HG03469 (cell line): ENCODE data around the gene PELI1.

Experiments used
- ATAC-seq: cut with Tn5 transposase; IDR thresholded peaks from one replicate; pipeline ENCODE4 v1.9.1; 2021; ENCODE audit warnings: mild to moderate bottlenecking, moderate library complexity, moderate number of reproducible peaks; ENCODE audit not compliant: unreplicated experiment

The PELI1 gene

GRCh38 chr2:64157792-64158191 is 13.6 kb upstream of the PELI1 start:
- ATAC-seq: no peak

GRCh38 chr2:64153811-64154210 is 9.6 kb upstream of the PELI1 start:
- ATAC-seq: no peak

GRCh38 chr2:64151476-64151875 is 7.3 kb upstream of the PELI1 start:
- no peak for ATAC-seq

GRCh38 chr2:64145714-64146113 is 1.5 kb upstream of the PELI1 start:
- ATAC-seq: no peak

- ATAC-seq: no peak
Measured at GRCh38 chr2:64145119-64145518, 899 bp upstream of the PELI1 start.

GRCh38 chr2:64143169-64144056 is 807 bp downstream of the PELI1 start:
- no peak for ATAC-seq

- no peak for ATAC-seq
Measured at GRCh38 chr2:64142741-64143168, 1.5 kb downstream of the PELI1 start.

GRCh38 chr2:64141674-64142405 is 2.4 kb downstream of the PELI1 start:
- no peak for ATAC-seq

- no peak for ATAC-seq
Measured at GRCh38 chr2:64140665-64141200, 3.5 kb downstream of the PELI1 start.

GRCh38 chr2:64139956-64140355 is 4.3 kb downstream of the PELI1 start:
- no peak for ATAC-seq

- ATAC-seq: no peak
Measured at GRCh38 chr2:64137996-64138395, 6.2 kb downstream of the PELI1 start.

- ATAC-seq: no peak
Measured at GRCh38 chr2:64137567-64137966, 6.7 kb downstream of the PELI1 start.

GRCh38 chr2:64135421-64135820 is 8.8 kb downstream of the PELI1 start:
- no peak for ATAC-seq

- no peak for ATAC-seq
Measured at GRCh38 chr2:64134813-64135212, 9.4 kb downstream of the PELI1 start.

- no peak for ATAC-seq
Measured at GRCh38 chr2:64133828-64134227, 10.4 kb downstream of the PELI1 start.

- ATAC-seq: no peak
Measured at GRCh38 chr2:64133354-64133753, 10.9 kb downstream of the PELI1 start.

GRCh38 chr2:64130333-64130732 is 13.9 kb downstream of the PELI1 start:
- ATAC-seq: no peak

GRCh38 chr2:64128943-64129391 is 15.3 kb downstream of the PELI1 start:
- ATAC-seq: no peak

- no peak for ATAC-seq
Measured at GRCh38 chr2:64128406-64128805, 15.8 kb downstream of the PELI1 start.

GRCh38 chr2:64127119-64127518 is 17.1 kb downstream of the PELI1 start:
- ATAC-seq: no peak

- ATAC-seq: no peak
Measured at GRCh38 chr2:64126601-64127000, 17.6 kb downstream of the PELI1 start.

GRCh38 chr2:64124571-64124970 is 19.6 kb downstream of the PELI1 start:
- no peak for ATAC-seq
